HepG2 (cell line): Measurements from ENCODE around the gene ITLN1. TPM values are rescaled to one million over a fixed set of nuclear protein-coding genes. Genes with fewer than 3 reads are reported as not detected.

Experiments
- ATAC-seq: fragments of 200-7000 bp; cut with Tn5 transposase; 3 replicates; pipeline ENCODE4 v1.9.1; 2020; ENCODE audit warnings: mild to moderate bottlenecking, moderate library complexity
- BruUV-seq: library from RNA; stranded (reverse); fragments of 400-500 nt; replicated peaks from 2 replicates; lab custom pipeline; 2021; lab: Mats Ljungman, UMichigan
- CTCF ChIA-PET: fragments of 300-600 bp; formaldehyde crosslinking; extraction: SDS; loops from one replicate; lab custom pipeline; 2021; ENCODE audit warnings: low total read pairs, inconsistent platforms, low intra/inter-chr PET ratio; lab: Yijun Ruan, JAX
- POLR2A ChIA-PET: fragments of 350-600 bp; sonication (Branson Sonifier 250); formaldehyde crosslinking; loops from one replicate; lab custom pipeline; 2020; ENCODE audit warnings: antibody characterized with exemption, inconsistent platforms; lab: Yijun Ruan, JAX
- DNase-seq: peaks from one replicate; pipeline ENCODE4 v3.0.0-alpha.2; 2015; ENCODE audit warnings: low spot score
- FAIRE-seq: peaks from 3 replicates; lab custom pipeline; 2011; peaks lifted over from hg19 to GRCh38; lab: Jason Lieb, UNC
- H2AFZ ChIP-seq: one replicate; pipeline ENCODE4 v1.6.1; 2011; ENCODE audit warnings: low read length, inconsistent platforms
- H3K27ac ChIP-seq: fragments of 300-600 bp; 3 replicates; pipeline ENCODE4 v1.8.0; 2011; ENCODE audit warnings: mixed run types, mild to moderate bottlenecking, mixed read lengths, low read length, inconsistent platforms; ENCODE audit not compliant: insufficient read depth; ENCODE audit errors: extremely low read length
- H3K27me3 ChIP-seq, 2 experiments: fragments of 200-600 bp in 1 of 2; 2 replicates in 1 of 2; 3 replicates in 1 of 2; pipeline versions ENCODE4 v1.6.0 to v1.8.0; 2011; ENCODE audit warnings: low read length in 2 of 2, mild to moderate bottlenecking in 2 of 2, moderate library complexity in 2 of 2, inconsistent platforms in 1 of 2; ENCODE audit not compliant: insufficient read depth in 2 of 2, control insufficient read depth in 1 of 2
- H3K36me3 ChIP-seq, 2 experiments: fragments of 200-600 bp in 1 of 2; replicated peaks in 1 of 2; 2 replicates in 1 of 2; 3 replicates in 1 of 2; pipeline versions ENCODE4 v1.5.1 to v1.8.0; 2011; ENCODE audit warnings: low read length in 2 of 2, inconsistent platforms in 1 of 2; ENCODE audit not compliant: insufficient read depth in 2 of 2, control insufficient read depth in 1 of 2
- H3K4me1 ChIP-seq: 2 replicates; pipeline ENCODE4 v1.5.1; 2012; ENCODE audit warnings: low read length, inconsistent platforms; ENCODE audit not compliant: insufficient read depth
- H3K4me2 ChIP-seq: 2 replicates; pipeline ENCODE4 v1.6.0; 2011; ENCODE audit warnings: low read depth, low read length, inconsistent platforms
- H3K4me3 ChIP-seq, 3 experiments: fragments of 200-600 bp in 1 of 3; sonication (generic), shearing (Covaris generic) in 1 of 3; replicated peaks in 1 of 3; 2 replicates each; pipeline ENCODE4 v1.5.1; 2011 to 2016; ENCODE audit warnings: low read length in 3 of 3, inconsistent platforms in 2 of 3, low read depth in 2 of 3, mild to moderate bottlenecking in 2 of 3, control low read depth in 1 of 3, mixed read lengths in 1 of 3; ENCODE audit not compliant: insufficient read depth in 1 of 3
- H3K79me2 ChIP-seq: one replicate; pipeline ENCODE4 v1.6.1; 2011; ENCODE audit warnings: low read length, inconsistent platforms; ENCODE audit not compliant: insufficient read depth
- H3K9ac ChIP-seq: 2 replicates; pipeline ENCODE4 v1.6.0; 2011; ENCODE audit warnings: mild to moderate bottlenecking, low read depth, low read length, inconsistent platforms; ENCODE audit not compliant: insufficient read depth
- H3K9me3 ChIP-seq: 2 replicates; pipeline ENCODE4 v1.5.1; 2012; ENCODE audit warnings: mild to moderate bottlenecking, low read length
- H4K20me1 ChIP-seq: 2 replicates; pipeline ENCODE4 v1.6.0; 2011; ENCODE audit warnings: inconsistent platforms, mild to moderate bottlenecking, low read length, moderate library complexity; ENCODE audit not compliant: insufficient read depth
- CEBPG ChIP-seq: IDR thresholded peaks from 2 replicates; pipeline ENCODE4 v1.6.1; 2016
- CHD4 ChIP-seq: fragments of 200-600 bp; sonication (generic); IDR thresholded peaks from 2 replicates; pipeline ENCODE4 v1.7.0; 2017; ENCODE audit warnings: mild to moderate bottlenecking, low read length, borderline replicate concordance
- MIER2 ChIP-seq: IDR thresholded peaks from 2 replicates; pipeline ENCODE4 v1.6.1; 2016; ENCODE audit warnings: missing biosample characterization, missing genetic modification reagents
- MZF1 ChIP-seq: sonication (generic); formaldehyde crosslinking; IDR thresholded peaks from 2 replicates; pipeline ENCODE4 v1.8.1; 2023; ENCODE audit warnings: mild to moderate bottlenecking, missing genetic modification reagents, borderline replicate concordance
- ZNF256 ChIP-seq: sonication (generic); formaldehyde crosslinking; conservative IDR thresholded peaks from 2 replicates; pipeline ENCODE4 v1.4.0; 2020; ENCODE audit warnings: missing genetic modification reagents
- ZNF781 ChIP-seq: sonication (generic); formaldehyde crosslinking; IDR thresholded peaks from 2 replicates; pipeline ENCODE4 v1.5.1; 2020; ENCODE audit warnings: borderline replicate concordance, mild to moderate bottlenecking, missing genetic modification reagents; ENCODE audit errors: not compliant biosample characterization
- WGBS: methylation state at CpG from one replicate; pipeline ENCODE4 v1.1.6; 2017; ENCODE audit warnings: low lambda C conversion rate; 5-methylcytosine and 5-hydroxymethylcytosine counted together
- in situ Hi-C: cut with HindIII; loops from 2 replicates; pipeline ENCODE4 v1.10.0; 2017; ENCODE audit warnings: low pct_unique_long_range_greater_than_20kb; ENCODE audit not compliant: extremely low pct_ligation_motif_present
- intact Hi-C: fragments of 100-400 bp; cut with micrococcal nuclease; formaldehyde crosslinking; loops from one replicate; pipeline ENCODE4 v1.10.0; 2022; ENCODE audit not compliant: unreplicated experiment
- polyA plus RNA-seq, 8 experiments: library from polyadenylated mRNA; depleted of rRNA in 3 of 8; stranded (reverse) in 7 of 8; unstranded in 1 of 8; fragments of >200 nt; fragmentation: Illumina TruSeq in 4 of 8; extraction: Trizol in 4 of 8; gene quantifications; 2 replicates each; pipeline versions ENCODE4 v1.2.1 to v1.2.3, GENCODE V29; 2011 to 2016; ENCODE audit warnings: low read depth in 4 of 8, missing spikeins in 1 of 8, mixed read lengths in 1 of 8; ENCODE audit not compliant: insufficient read depth in 1 of 8
- total RNA-seq, 5 experiments: library from RNA; depleted of rRNA; stranded (reverse); fragments of >200 nt; fragmentation: Illumina TruSeq; extraction: Trizol; gene quantifications; 2 replicates each; pipeline ENCODE4 v1.2.3, GENCODE V29; 2016; ENCODE audit warnings: low read depth in 1 of 5

ITLN1 gene
- total and polyA plus RNA-seq, 2 of the 13 experiments (the other 11 are each of a cell fraction or from before 2014, with no cell fraction given) = not detected

DNA sequence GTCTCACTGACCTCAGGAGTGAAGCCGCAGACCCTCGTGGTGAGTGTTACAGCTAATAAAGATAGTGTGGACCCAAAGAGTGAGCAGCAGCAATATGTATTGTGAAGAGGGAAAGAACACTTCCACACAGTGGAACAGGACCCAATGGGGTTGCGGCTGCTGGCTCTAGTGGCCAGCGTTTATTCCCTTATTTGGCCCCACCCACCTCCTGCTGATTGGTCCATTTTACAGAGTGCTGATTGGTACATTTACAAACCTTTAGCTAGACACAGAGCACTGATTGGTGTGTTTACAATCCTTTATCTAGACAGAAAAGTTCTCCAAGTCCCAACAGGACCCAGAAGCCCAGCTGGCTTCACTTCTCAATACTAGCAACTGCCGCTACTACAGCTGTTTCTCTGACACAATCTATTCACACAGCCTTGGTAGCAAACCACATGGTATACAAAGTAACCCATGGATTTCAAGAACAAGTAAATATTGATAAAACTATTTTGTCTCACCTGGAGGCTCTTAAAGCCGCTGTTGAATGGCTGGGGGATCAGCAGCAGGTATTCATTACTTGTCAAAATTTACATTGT, 25.3 kb upstream of the ITLN1 start:
- no peaks in the 10 kb centered on the region; a peak in 1 of 5 replicates for H3K27me3 ChIP-seq
- H3K4me3 ChIP-seq = no peak overlapping the region
- no peak for TF ChIP-seq MZF1 (CRISPR knock-in tag)
- TF ChIP-seq CHD4 = no peak
- no peak for TF ChIP-seq CEBPG
- no peak for TF ChIP-seq ZNF256 (CRISPR knock-in tag)
- ChIA-PET POLR2A (no interaction called here), CTCF (no interaction called here)
- 38% methylated on average over 6 of the region's 6 CpGs for WGBS
- H3K4me1 ChIP-seq = no peaks in the 10 kb centered on the region
- no peaks in the 10 kb centered on the region for H3K79me2 ChIP-seq
- no peak for FAIRE-seq
- H3K9ac ChIP-seq = no peak overlapping the region
- no peak overlapping the region for H2AFZ ChIP-seq
- no peak overlapping the region for H3K27ac ChIP-seq
- no peaks in the 10 kb centered on the region for H4K20me1 ChIP-seq
- no peak for DNase-seq
- ATAC-seq = no peak
- in situ Hi-C loops (no loop called here), intact Hi-C loops (no loop called here)
- no peaks in the 10 kb centered on the region for H3K9me3 ChIP-seq
- no peak overlapping the region for H3K4me2 ChIP-seq
- no peaks in the 10 kb centered on the region for H3K36me3 ChIP-seq
- BruUV-seq = no TSS peak

DNA sequence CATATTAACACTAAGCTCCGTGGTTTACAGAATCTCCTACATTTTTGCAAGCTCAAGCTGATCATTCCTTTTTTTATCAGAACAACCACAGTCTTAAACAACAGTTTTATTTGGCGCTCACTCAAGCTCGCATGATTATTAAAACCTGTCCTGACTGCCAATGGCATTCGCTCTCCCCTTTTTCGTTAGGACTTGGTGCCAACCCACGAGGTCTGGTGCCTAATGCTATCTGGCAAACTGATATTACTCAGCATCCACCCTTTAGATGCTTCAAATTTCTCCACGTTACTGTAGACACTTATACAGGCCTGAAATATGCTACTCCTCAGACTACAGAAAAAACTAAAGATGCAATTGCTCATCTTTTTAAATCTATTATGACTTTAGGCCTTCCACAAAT, 23.0 kb upstream of the ITLN1 start:
- Histone ChIP-seq H4K20me1 (no peaks in the 10 kb centered on the region), H2AFZ (no peak overlapping the region), H3K79me2 (no peaks in the 10 kb centered on the region), H3K4me3 (no peak overlapping the region), H3K4me2 (no peak overlapping the region), H3K9me3 (no peaks in the 10 kb centered on the region), H3K36me3 (no peaks in the 10 kb centered on the region), H3K4me1 (no peaks in the 10 kb centered on the region), H3K27ac (no peak overlapping the region), H3K27me3 (no peaks in the 10 kb centered on the region; a peak in 1 of 5 replicates), H3K9ac (no peak overlapping the region)
- WGBS = 36% methylated on average over 7 of the region's 7 CpGs
- no peak for DNase-seq
- TF ChIP-seq ZNF781 (CRISPR knock-in tag) = no peak
- no peak for TF ChIP-seq MIER2 (CRISPR knock-in tag)
- ChIA-PET POLR2A (no interaction called here), CTCF (no interaction called here)
- no peak for FAIRE-seq
- ATAC-seq = no peak
- BruUV-seq = no TSS peak
- intact Hi-C loops = no loop called here
- in situ Hi-C loops = no loop called here
